Measurements from ENCODE around the gene CLIP2. TPM values are rescaled to one million over a fixed set of nuclear protein-coding genes. Genes with fewer than 3 reads are reported as not detected.

Gene CLIP2
- total RNA-seq: 18.0 and 38.4 TPM in 2 replicates

DNA sequence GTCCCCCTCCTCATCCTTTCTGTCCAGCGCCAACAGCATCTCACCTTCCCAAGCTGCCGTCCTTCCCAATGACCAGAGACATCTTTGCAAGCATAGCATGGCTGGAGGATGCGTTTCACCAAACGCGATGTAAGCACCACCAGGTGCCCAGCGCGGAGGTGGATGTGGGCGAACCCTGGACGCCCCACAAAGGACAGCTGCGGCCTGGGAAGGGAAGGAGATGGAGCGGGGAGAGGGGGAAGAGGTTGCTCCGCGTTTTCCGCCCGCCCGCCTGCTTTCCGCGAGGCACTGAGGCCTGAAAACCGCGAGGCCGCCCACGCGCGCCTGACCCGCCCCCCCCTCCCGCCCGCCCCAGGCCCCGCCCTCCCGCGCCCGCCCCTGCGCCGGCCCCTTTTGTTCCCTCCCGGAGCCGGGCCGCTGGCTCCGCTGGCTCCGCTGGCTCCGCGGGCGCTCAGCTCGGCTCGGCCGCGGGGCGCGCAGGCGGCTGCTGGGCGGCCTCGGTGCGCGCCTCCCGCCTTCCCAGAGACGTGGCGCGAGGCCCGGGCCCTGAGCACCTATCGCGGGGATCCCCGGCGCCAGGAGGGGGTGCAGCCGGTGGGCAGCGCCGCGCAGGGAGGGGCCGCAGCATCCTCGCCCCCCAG lies at the start of gene CLIP2:
CLIP2 (plus strand) TSS at position 390 of the 641 bp plus-strand sequence. CDS start 28,140 bp downstream, outside the sequence.

DNA sequence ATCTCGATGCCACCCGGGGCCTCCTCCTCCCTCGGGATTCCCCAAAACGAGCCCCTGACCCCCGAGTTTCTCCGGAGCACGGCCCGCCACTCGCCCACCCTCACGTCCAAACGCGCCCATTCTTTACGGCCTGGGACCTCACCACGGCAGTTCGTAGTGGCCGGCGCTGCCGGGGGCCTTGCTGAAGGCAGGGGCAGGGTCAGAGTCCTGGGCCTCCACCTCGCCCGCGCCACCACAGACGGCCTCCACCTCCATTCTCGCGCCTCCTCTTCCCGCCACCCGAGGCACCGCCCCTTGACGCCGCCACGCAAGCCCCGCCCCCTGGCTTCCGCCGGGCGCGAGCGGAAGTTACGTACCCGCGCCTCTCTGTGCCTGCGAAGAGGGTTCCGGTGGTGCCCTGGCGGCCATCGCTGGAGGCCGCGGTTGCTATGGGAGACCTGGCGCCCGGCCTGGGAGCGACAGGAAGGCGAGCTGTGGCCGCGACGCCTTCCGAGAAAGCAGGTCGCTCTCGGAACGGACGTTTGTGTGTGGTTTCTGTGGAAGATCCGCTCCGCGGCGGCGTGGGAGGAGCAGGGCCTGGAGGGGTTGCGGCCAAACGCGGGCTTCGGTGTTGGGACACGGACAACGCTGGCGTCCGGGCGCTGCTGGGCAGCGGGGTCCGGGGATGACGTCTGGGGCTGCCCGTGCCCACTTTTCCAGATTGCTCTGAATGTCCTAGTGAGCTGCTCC lies 34.9 kb upstream of the CLIP2 start, which contains the start of gene RFC2:
RFC2 (minus strand) TSS at position 271 of the 729 bp plus-strand sequence; CDS start at position 255, 16 bp downstream.

GRCh38 chr7:74453322-74454011 lies 164.3 kb downstream of the CLIP2 start, which contains the start of gene GTF2IRD1:
GTF2IRD1 (plus strand) TSS chr7:74453906; CDS start chr7:74508081, 54,175 bp downstream.

Other genes starting within 250 kb of the CLIP2 start
- 19.8 and 23.8 TPM in 2 replicates for gene LIMK1, start 205.6 kb upstream of the CLIP2 start, total RNA-seq
- gene EIF4H, start 115.1 kb upstream of the CLIP2 start, total RNA-seq: 280 and 375 TPM in 2 replicates
- gene LAT2, start 79.4 kb upstream of the CLIP2 start, total RNA-seq: 1.0 TPM in 2 replicates
- 16.8 and 53.4 TPM in 2 replicates for gene RFC2, start 35.0 kb upstream of the CLIP2 start, total RNA-seq
- gene GTF2IRD1, start 164.5 kb downstream of the CLIP2 start, total RNA-seq: 12.5 and 14.4 TPM in 2 replicates

Data from hair follicular keratinocyte (primary cell).